ENCODE measurements around the gene ADAMTS18.

Gene ADAMTS18

DNA sequence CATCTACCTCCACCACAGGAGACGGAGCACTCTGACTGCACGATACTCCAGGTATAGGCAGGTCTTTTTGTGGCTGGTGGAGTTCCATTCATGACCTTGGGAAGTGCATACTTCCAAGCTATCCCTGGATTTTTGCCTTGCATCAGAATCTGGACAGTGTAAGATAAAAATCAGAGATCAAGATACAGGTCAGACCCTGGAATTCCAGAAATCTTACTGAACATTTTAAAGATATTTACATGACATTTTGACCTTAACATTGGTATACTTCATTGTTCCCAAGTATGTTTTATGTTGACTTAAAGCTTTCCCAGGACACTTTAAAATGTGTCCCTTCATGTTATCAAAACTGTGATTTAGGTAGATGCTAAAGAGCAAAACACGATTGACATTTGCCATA lies 134.6 kb downstream of the ADAMTS18 start:
- H3K4me3 ChIP-seq (replicated peaks in 1 of 2; ENCODE audit: low read depth in 2 of 2, low read length in 2 of 2): no peak overlapping the region
- TF ChIP-seq, protein P1, sequence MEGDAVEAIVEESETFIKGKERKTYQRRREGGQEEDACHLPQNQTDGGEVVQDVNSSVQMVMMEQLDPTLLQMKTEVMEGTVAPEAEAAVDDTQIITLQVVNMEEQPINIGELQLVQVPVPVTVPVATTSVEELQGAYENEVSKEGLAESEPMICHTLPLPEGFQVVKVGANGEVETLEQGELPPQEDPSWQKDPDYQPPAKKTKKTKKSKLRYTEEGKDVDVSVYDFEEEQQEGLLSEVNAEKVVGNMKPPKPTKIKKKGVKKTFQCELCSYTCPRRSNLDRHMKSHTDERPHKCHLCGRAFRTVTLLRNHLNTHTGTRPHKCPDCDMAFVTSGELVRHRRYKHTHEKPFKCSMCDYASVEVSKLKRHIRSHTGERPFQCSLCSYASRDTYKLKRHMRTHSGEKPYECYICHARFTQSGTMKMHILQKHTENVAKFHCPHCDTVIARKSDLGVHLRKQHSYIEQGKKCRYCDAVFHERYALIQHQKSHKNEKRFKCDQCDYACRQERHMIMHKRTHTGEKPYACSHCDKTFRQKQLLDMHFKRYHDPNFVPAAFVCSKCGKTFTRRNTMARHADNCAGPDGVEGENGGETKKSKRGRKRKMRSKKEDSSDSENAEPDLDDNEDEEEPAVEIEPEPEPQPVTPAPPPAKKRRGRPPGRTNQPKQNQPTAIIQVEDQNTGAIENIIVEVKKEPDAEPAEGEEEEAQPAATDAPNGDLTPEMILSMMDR (IDR thresholded peaks at IDR 0.05; ENCODE audit: low read depth, low read length): no peak
- DNase-seq (ENCODE audit: low read depth in 2 of 2): no peak

DNA sequence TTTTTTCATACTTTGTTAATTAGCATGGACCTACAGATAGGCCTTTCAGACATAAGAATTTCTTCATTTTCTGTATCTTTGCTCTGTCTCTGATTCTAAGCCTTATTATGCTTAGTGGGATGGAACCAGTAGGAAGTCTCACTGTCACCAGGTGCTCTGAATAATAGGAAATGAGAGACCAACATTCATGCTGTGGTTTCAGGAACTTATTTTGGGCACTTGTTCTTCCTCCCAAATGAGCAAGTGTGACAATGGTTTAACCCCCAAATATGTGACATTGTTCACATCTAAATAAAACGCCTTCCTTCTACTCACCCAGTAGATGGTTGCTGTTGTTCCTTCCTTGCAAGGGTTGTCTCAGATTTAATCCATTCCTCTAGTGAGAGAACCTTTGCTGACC lies 135.4 kb downstream of the ADAMTS18 start:
- DNase-seq (ENCODE audit: low read depth in 2 of 2): peak in 1 of 2 donors; percentile 22
- H3K4me3 ChIP-seq (replicated peaks in 1 of 2; ENCODE audit: low read depth in 2 of 2, low read length in 2 of 2): no peak overlapping the region
- TF ChIP-seq, protein P1 (IDR thresholded peaks at IDR 0.05; ENCODE audit: low read depth, low read length): no peak

DNA sequence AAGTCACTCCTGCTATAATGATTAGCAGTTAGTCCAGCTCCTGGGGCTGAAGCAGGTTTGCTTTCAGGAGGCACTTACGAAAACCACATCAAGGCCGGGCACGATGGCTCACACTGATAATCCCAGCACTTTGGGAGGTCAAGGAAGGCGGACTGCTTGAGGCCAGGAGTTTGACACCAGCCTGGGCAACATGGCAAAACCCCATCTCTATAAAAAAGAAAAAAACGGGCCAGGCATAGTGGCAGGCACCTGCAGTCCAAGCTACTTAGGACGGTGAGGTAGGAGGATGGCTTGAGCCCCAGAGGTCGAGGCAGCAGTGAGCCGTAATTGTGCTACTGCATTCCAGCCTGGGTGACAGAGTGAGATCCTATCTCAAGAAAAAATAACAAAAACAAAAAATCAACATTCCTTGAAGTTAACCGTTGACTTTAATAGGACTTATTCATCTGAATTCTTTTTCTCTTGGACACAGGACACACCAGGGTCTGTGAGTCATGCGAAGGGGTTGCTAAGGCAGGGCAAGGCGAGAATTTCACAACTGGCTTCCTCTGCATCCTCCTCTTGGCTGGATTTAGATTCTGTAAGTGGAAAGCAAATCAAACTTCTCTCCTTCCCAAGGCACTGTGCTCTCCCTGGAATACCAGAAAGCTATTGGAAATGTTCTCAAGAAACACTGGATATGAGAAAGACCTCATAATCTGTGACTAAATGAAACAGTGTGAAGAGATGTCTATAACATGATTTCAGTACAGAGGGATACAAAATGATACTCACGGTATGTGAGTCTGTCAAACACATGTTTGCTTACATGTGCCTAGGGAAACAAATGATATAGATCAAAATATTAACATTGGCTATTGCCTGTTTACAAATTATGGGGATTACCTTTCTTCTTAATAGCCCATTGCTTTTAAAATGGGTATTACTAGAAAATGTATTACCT lies 136.1 kb downstream of the ADAMTS18 start:
- no peak overlapping the region for H3K4me3 ChIP-seq (replicated peaks in 1 of 2; ENCODE audit: low read depth in 2 of 2, low read length in 2 of 2)
- TF ChIP-seq, protein P1 (IDR thresholded peaks at IDR 0.05; ENCODE audit: low read depth, low read length): no peak
- DNase-seq (ENCODE audit: low read depth in 2 of 2): peak; percentile 93 to 99

DNA sequence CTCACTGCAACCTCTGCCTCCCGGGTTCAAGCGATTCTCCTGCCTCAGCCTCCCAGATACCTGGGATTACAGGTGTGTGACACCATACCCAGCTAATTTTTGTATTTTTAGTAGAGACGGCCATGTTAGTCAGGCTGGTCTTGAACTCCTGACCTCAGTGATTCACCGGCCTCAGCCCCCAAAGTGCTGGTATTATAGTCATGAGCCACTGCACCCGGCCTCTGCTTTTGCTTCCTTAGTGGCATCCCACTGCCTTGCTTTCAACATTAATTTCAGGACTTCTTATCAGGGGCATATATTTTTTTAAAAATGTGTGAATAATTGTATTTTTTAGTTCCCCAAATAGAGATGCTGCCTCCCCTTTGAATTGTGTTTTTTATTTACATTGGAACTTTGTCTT lies 136.8 kb downstream of the ADAMTS18 start:
- peak; percentile 6 to 75 for DNase-seq (ENCODE audit: low read depth in 2 of 2)
- H3K4me3 ChIP-seq (replicated peaks in 1 of 2; ENCODE audit: low read depth in 2 of 2, low read length in 2 of 2): no peak overlapping the region
- TF ChIP-seq, protein P1 (IDR thresholded peaks at IDR 0.05; ENCODE audit: low read depth, low read length): no peak

DNA sequence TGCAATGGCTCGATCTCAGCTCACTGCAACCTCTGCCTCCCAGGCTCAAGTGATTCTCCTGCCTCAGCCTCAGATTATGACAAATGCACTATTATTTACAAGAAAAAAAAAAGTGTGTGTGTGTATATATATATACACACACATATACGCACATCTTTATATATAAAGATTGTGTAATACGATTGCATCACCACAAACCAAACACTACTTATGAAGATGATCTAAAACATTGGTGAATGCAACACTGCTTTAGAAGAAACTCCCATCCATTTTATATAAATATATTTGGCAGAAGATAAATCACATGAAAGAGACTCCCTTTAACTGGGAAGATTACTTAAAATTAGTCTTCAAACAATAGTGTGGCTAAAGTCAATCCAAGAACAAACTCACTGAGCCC lies 138.9 kb downstream of the ADAMTS18 start:
- TF ChIP-seq, protein P1 (IDR thresholded peaks at IDR 0.05; ENCODE audit: low read depth, low read length): no peak
- no peak overlapping the region for H3K4me3 ChIP-seq (replicated peaks in 1 of 2; ENCODE audit: low read depth in 2 of 2, low read length in 2 of 2)
- DNase-seq (ENCODE audit: low read depth in 2 of 2): peak in 1 of 2 donors; percentile 33

DNA sequence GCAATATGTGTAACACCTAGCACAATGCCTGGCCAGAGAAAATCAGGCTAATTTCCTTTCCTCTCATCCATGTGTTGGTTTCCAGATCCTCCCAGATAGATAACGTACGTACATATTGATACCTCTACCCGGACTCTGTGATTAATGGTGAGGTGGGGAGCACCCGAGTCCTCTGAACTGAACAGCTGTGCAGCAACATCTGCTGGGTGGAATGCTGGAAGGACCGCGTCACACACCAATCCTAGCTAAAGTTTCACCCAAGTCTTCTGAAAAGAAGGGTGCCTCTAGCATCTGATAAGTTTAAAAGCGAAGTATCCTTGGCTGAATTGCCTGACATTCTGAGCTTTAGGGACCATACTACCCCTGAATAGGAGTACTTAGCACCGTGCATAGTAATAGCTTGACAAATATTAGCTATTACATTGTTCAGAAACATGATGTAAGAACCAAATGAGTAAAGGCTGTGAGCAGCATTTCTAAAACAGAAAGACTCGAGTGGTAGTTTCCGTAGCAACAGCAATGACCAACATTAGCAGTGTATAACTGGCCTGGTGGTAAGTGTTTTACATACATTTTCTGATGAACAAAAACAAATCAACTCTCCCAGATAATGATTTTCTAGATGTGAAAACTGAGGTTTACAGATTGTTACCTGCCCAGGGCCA lies 144.3 kb downstream of the ADAMTS18 start:
- H3K4me3 ChIP-seq (replicated peaks in 1 of 2; ENCODE audit: low read depth in 2 of 2, low read length in 2 of 2): no peak overlapping the region
- DNase-seq (ENCODE audit: low read depth in 2 of 2): peak; percentile 43 to 85
- TF ChIP-seq, protein P1 (IDR thresholded peaks at IDR 0.05; ENCODE audit: low read depth, low read length): no peak

Measured in cardiac fibroblast (primary cell).